ENCODE results near the gene UNKL.
"Not testable (repeated sequence)": the region's sequence is repeated elsewhere in the genome, so short reads cannot be mapped to it uniquely, and the experiment has no call there.

Gene UNKL

GRCh38 chr16:1445518-1446203 is 31.2 kb upstream of the UNKL start:
- no peak for DNase-seq

GRCh38 chr16:1444730-1445517 is 30.4 kb upstream of the UNKL start:
- no peak for DNase-seq

- no peak for DNase-seq
Observed at GRCh38 chr16:1443980-1444729, 29.7 kb upstream of the UNKL start, which contains the start of gene CCDC154. Gene CCDC154, minus strand, starts transcription at chr16:1444556. Its CDS starts 234 bp downstream, at chr16:1444322.

- DNase-seq: no peak
Observed at GRCh38 chr16:1443403-1443973, 29.0 kb upstream of the UNKL start.

GRCh38 chr16:1442697-1443096 is 28.2 kb upstream of the UNKL start:
- DNase-seq: no peak

- DNase-seq: no peak
Observed at GRCh38 chr16:1441391-1441829, 26.9 kb upstream of the UNKL start.

- DNase-seq: not testable (repeated sequence)
Observed at GRCh38 chr16:1439699-1440074, 25.2 kb upstream of the UNKL start.

GRCh38 chr16:1439058-1439698 is 24.7 kb upstream of the UNKL start:
- no peak for DNase-seq

- no peak for DNase-seq
Observed at GRCh38 chr16:1438229-1439057, 23.9 kb upstream of the UNKL start.

- no peak for DNase-seq
Observed at GRCh38 chr16:1437606-1438005, 23.1 kb upstream of the UNKL start.

GRCh38 chr16:1436731-1437355 is 22.3 kb upstream of the UNKL start:
- no peak for DNase-seq

GRCh38 chr16:1435921-1436697 is 21.6 kb upstream of the UNKL start:
- DNase-seq: no peak

- DNase-seq: no peak
Observed at GRCh38 chr16:1434644-1435592, 20.4 kb upstream of the UNKL start.

- DNase-seq: no peak
Observed at GRCh38 chr16:1433756-1434155, 19.3 kb upstream of the UNKL start.

- DNase-seq: no peak
Observed at GRCh38 chr16:1433263-1433560, 18.7 kb upstream of the UNKL start.

GRCh38 chr16:1432388-1433262 is 18.1 kb upstream of the UNKL start:
- no peak for DNase-seq

GRCh38 chr16:1431497-1432270 is 17.2 kb upstream of the UNKL start:
- DNase-seq: no peak
